Body of pancreas (tissue), 4 donors: ENCODE measurements around the gene LRRTM3. TPM values are rescaled to one million over a fixed set of nuclear protein-coding genes. Genes with fewer than 3 reads are reported as not detected.

Experiments
- ATAC-seq: fragments of 150-250 bp; one replicate; pipeline ENCODE4 v1.9.1; 2016
- DNase-seq, 4 donors: peaks; one replicate each; pipeline ENCODE4 v3.0.0-alpha.2; 2019
- H3K27ac ChIP-seq, 4 donors: fragments of 200-600 bp; sonication (generic); 1 replicate in 3 of 4; 2 replicates in 1 of 4; pipeline versions ENCODE4 v1.5.1 to v1.6.1; 2016 to 2019; ENCODE audit warnings: mild to moderate bottlenecking in 1 of 4, mixed read lengths in 1 of 4, moderate library complexity in 1 of 4
- H3K27me3 ChIP-seq, 2 donors: fragments of 200-600 bp; sonication (generic); one replicate each; pipeline ENCODE4 v1.6.0; 2016; ENCODE audit warnings: mild to moderate bottlenecking in 1 of 2
- H3K36me3 ChIP-seq, 2 donors: fragments of 200-600 bp; sonication (generic); replicated peaks in 1 of 2; 2 replicates each; pipeline ENCODE4 v1.5.1; 2016; ENCODE audit warnings: low read depth in 2 of 2; ENCODE audit not compliant: insufficient read depth in 1 of 2
- H3K4me1 ChIP-seq: fragments of 200-600 bp; sonication (generic); one replicate; pipeline ENCODE4 v1.6.0; 2016
- H3K4me3 ChIP-seq, 2 donors: fragments of 200-600 bp; sonication (generic); 1 replicate in 1 of 2; 2 replicates in 1 of 2; pipeline ENCODE4 v1.5.1; 2016 to 2019
- H3K9me3 ChIP-seq, 3 donors: fragments of 200-600 bp; sonication (generic); 1 replicate in 2 of 3; 2 replicates in 1 of 3; pipeline ENCODE4 v1.5.1; 2016
- POLR2A ChIP-seq, 3 donors: fragments of 450-650 bp; IDR thresholded peaks; one replicate each; pipeline ENCODE4 v1.6.1; 2016; ENCODE audit warnings: antibody characterized with exemption in 3 of 3, mild to moderate bottlenecking in 2 of 3
- WGBS, 2 donors: methylation state at CpG; one replicate each; pipeline ENCODE4 v1.1.5; 2017; 5-methylcytosine and 5-hydroxymethylcytosine counted together
- intact Hi-C: fragments of 100-400 bp; cut with DNase I; formaldehyde crosslinking; loops from one replicate; pipeline ENCODE4 v1.15.1; 2023
- total RNA-seq, 2 donors: library from RNA; depleted of rRNA; stranded (reverse); fragments of >200 nt; gene quantifications; one replicate each; pipeline ENCODE4 v1.1.0, GENCODE V29; 2016
- TF ChIP-seq, protein P1 (sequence below), 7 experiments: fragments of 450-650 bp in 4 of 7; fragments of 200-600 bp in 3 of 7; sonication (generic) in 3 of 7; IDR thresholded peaks; one replicate each; pipeline ENCODE4 v1.5.1; 2016 to 2019; ENCODE audit warnings: antibody characterized with exemption in 7 of 7

The LRRTM3 gene
- total RNA-seq, 2 donors from 2014 or later = 1.3 TPM

- H3K4me1 ChIP-seq = no peaks in the 10 kb centered on the region
- no peaks in the 10 kb centered on the region for H3K9me3 ChIP-seq
- H3K27me3 ChIP-seq = no peaks in the 10 kb centered on the region
- intact Hi-C loops = no loop called here
- TF ChIP-seq, protein P1, sequence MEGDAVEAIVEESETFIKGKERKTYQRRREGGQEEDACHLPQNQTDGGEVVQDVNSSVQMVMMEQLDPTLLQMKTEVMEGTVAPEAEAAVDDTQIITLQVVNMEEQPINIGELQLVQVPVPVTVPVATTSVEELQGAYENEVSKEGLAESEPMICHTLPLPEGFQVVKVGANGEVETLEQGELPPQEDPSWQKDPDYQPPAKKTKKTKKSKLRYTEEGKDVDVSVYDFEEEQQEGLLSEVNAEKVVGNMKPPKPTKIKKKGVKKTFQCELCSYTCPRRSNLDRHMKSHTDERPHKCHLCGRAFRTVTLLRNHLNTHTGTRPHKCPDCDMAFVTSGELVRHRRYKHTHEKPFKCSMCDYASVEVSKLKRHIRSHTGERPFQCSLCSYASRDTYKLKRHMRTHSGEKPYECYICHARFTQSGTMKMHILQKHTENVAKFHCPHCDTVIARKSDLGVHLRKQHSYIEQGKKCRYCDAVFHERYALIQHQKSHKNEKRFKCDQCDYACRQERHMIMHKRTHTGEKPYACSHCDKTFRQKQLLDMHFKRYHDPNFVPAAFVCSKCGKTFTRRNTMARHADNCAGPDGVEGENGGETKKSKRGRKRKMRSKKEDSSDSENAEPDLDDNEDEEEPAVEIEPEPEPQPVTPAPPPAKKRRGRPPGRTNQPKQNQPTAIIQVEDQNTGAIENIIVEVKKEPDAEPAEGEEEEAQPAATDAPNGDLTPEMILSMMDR (IDR thresholded peaks at IDR 0.05) = no peak
- no peak for TF ChIP-seq POLR2A (IDR thresholded peaks at IDR 0.05)
- no peak overlapping the region for H3K4me3 ChIP-seq
- DNase-seq (no peak), ATAC-seq (no peak)
- 93% methylated on average over 1 of the region's 1 CpG for WGBS, 2 donors
- H3K27ac ChIP-seq = no peak overlapping the region
- H3K36me3 ChIP-seq = no peaks in the 10 kb centered on the region
Observed at GRCh38 chr10:67144530-67144929, 218.7 kb downstream of the LRRTM3 start.
